GM12873 (cell line): ENCODE data around the gene RNF126.

Experiments used
- CTCF ChIP-seq: IDR thresholded peaks from 2 replicates; pipeline ENCODE4 v1.5.1; 2012; ENCODE audit warnings: low read depth, mild to moderate bottlenecking, moderate library complexity, low read length, control low read depth; ENCODE audit not compliant: insufficient read depth; ENCODE audit errors: missing control alignments

Gene RNF126

GRCh38 chr19:642767-643727 is 20.0 kb downstream of the RNF126 start:
- no peak for TF ChIP-seq CTCF

- TF ChIP-seq CTCF = no peak
These were observed 21.3 kb downstream of the RNF126 start for GRCh38 chr19:641702-642101.

GRCh38 chr19:640606-641189 is 22.3 kb downstream of the RNF126 start:
- no peak for TF ChIP-seq CTCF

GRCh38 chr19:640161-640558 is 22.9 kb downstream of the RNF126 start:
- no peak for TF ChIP-seq CTCF

- no peak for TF ChIP-seq CTCF
These were observed 23.5 kb downstream of the RNF126 start, which contains the start of gene FGF22 for GRCh38 chr19:639253-640160. TSS of gene FGF22 (plus strand) at chr19:639879. CDS start at chr19:639926, 47 bp downstream.

GRCh38 chr19:638906-639252 is 24.1 kb downstream of the RNF126 start:
- no peak for TF ChIP-seq CTCF
